ENCODE results near the gene ZNF22.

Gene ZNF22

DNA sequence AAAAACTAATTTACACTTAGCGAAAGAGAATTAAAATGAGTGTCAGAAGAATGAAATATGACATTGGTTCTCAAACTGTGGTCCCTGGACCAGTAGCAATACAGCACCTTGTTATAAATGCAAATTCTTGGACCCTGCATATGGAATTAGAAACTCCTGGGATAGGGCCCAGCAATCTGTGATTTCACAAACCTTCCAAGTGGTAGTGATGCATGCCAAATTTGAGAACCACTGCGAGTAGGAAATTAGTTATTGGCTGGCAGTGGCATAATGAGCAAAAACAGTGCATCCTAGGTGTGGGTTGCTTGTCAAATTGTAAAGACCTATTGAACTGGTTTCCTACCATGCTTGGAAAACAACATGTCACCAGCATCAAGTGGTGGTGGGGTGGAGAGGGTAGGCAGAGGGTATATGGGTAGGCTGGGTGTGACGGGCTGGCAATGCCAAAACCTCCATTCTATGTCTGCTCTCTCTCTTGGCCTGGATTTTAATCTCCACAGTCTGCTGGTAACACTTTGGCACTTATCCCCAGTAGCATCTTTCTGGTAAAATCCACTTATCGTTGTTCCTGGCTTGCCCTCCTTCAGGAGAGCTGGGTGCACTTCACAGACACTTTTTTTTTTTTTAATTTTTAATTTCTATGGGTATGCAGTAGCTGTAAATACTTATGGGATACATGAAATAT, 50.0 kb downstream of the ZNF22 start:
- DNase-seq (ENCODE audit: low spot score) = no peak
- in situ Hi-C loops (cut with MboI; ENCODE audit: low pct_unique_long_range_greater_than_20kb, low sequenced_read_pairs, unreplicated experiment) = no loop called here
- TF ChIP-seq, protein P1, sequence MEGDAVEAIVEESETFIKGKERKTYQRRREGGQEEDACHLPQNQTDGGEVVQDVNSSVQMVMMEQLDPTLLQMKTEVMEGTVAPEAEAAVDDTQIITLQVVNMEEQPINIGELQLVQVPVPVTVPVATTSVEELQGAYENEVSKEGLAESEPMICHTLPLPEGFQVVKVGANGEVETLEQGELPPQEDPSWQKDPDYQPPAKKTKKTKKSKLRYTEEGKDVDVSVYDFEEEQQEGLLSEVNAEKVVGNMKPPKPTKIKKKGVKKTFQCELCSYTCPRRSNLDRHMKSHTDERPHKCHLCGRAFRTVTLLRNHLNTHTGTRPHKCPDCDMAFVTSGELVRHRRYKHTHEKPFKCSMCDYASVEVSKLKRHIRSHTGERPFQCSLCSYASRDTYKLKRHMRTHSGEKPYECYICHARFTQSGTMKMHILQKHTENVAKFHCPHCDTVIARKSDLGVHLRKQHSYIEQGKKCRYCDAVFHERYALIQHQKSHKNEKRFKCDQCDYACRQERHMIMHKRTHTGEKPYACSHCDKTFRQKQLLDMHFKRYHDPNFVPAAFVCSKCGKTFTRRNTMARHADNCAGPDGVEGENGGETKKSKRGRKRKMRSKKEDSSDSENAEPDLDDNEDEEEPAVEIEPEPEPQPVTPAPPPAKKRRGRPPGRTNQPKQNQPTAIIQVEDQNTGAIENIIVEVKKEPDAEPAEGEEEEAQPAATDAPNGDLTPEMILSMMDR (IDR thresholded peaks at IDR 0.05; ENCODE audit: extremely low read depth, insufficient read depth, missing control alignments) = no peak

DNA sequence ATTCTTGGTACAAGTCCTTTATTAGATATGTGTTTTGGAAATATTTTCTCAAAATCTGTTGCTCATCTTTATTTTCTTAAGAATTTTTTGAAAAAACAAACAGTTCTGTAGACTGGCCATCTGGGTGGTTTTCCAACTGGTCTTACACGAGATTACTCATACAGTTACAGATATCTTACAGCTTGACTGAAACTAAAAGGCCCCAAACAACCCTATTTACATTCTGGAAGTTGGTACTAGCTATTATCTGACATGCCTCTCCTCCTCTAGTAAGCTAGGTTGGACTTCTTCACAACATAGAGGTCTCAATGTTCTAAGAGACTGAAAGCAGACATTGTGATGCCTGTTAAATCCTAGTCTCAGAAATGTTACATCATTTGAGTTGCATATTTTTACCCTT, 52.0 kb downstream of the ZNF22 start:
- DNase-seq (ENCODE audit: low spot score) = no peak
- in situ Hi-C loops (cut with MboI; ENCODE audit: low pct_unique_long_range_greater_than_20kb, low sequenced_read_pairs, unreplicated experiment) = no loop called here
- TF ChIP-seq, protein P1 (IDR thresholded peaks at IDR 0.05; ENCODE audit: extremely low read depth, insufficient read depth, missing control alignments) = no peak

DNA sequence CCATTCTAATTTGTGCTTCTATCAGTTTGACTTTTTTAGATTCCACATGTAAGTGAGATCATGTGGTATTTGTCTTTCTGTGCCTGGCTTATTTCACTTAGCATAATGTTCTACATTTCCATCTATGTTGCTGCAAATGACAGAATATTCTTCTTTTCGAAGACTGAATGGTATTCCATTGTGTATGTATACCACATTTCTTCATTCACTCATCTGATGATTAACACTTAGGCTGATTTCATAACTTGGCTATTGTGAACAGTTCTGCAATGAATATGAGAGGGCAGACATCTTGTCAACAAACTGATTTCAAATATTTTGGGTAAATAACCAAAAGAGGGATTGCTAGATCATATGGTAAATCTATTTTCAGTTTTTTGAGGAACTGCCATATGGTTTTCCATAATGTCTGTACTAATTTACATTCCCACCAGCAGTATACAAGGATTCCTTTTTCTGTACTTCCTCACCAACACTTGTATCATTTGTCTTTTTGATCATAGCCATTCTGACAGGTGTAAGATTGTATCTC, 52.9 kb downstream of the ZNF22 start:
- TF ChIP-seq, protein P1 (IDR thresholded peaks at IDR 0.05; ENCODE audit: extremely low read depth, insufficient read depth, missing control alignments) = no peak
- DNase-seq (ENCODE audit: low spot score) = no peak
- in situ Hi-C loops (cut with MboI; ENCODE audit: low pct_unique_long_range_greater_than_20kb, low sequenced_read_pairs, unreplicated experiment) = no loop called here
